ENCODE data around the gene MACF1. TPM values are rescaled to one million over a fixed set of nuclear protein-coding genes. Genes with fewer than 3 reads are reported as not detected.

Gene MACF1
- total and polyA plus RNA-seq, 5 donors from 2014 or later: 21.8 to 431 (median 26.2) TPM

DNA sequence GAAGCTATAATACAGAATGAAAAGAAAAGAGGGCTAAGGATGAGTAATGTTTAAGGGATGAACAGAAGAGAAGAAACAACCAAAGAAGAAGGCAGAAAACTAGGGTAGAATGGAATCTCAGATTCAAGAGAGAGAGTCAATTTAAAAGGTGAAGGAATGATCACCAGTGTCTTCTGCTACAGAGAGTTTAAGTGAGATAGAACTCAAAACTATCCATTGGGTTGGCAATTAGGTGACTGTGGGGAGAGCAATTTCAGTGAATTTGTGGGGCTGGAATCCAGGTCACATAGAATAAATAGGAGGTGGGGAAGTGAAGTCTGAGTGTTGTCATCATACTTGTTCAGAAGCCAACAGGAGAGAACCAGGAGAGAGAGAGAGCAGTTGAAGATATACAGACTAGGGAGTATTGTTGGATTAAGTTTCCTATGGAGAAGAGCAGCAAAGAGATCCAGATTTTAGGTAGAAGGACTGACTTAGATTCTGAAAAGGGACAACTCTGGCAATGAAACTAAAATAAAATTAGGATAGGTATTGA is 19.9 kb downstream of the MACF1 start:
- Histone ChIP-seq H3K9me3 (ENCODE audit: control insufficient read depth in 2 of 2, low read length in 2 of 2) (no peaks in the 10 kb centered on the region), H3K4me1 (ENCODE audit: control insufficient read depth, insufficient read depth, low read length, poor library complexity, severe bottlenecking) (peaks cover 40% of the 10 kb centered on the region), H3K36me3 (ENCODE audit: control insufficient read depth, insufficient read depth, low read length) (peaks cover 21% of the 10 kb centered on the region), H3K27ac (ENCODE audit: insufficient read depth, low read length, poor library complexity, severe bottlenecking) (no peak overlapping the region), H3K27me3 (ENCODE audit: control insufficient read depth, insufficient read depth, low read length) (no peaks in the 10 kb centered on the region), H3K4me3 (ENCODE audit: low read depth, low read length) (peak overlapping the region; percentile 16)
- Mint-ChIP-seq H3K27me3 (no peaks in the 10 kb centered on the region), H3K9me3 (no peaks in the 10 kb centered on the region), H3K36me3 (peaks cover 44% of the 10 kb centered on the region), H3K27ac (peak overlapping the region; percentile 53 to 82 (median 60)), H3K4me3 (peak overlapping the region in 3 of 4 donors; percentile 1 to 11 (median 10)), H3K4me1 (peaks cover 43 to 86% (median 67%) of the 10 kb centered on the region in 4 donors)
- DNase-seq (no peak), ATAC-seq (ENCODE audit: low read depth in 2 of 2) (no peak)

DNA sequence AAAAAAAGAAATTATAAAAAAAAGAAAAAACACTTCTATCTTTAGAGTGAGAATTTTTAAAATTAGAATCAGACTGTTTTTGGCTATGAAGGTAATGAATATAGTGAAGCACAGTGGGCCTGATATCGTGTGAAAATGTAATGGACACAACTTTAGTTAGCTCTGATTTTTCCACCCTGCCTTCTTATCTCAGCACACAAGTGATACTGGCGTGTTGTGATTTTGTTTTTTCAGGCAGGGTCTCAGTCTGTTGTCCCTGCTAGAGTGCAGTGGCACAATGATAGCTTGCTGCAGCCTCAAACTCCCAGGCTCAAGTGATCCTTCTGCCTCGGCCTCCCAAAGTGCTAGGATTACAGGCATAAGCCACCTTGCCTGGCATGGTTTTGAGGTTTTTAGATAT is 22.3 kb downstream of the MACF1 start:
- no peaks in the 10 kb centered on the region for H3K27me3 ChIP-seq (ENCODE audit: control insufficient read depth, insufficient read depth, low read length)
- DNase-seq (no peak), ATAC-seq (ENCODE audit: low read depth in 2 of 2) (no peak)
- Mint-ChIP-seq H3K4me1 (peaks cover 46 to 90% (median 71%) of the 10 kb centered on the region in 4 donors), H3K4me3 (peak overlapping the region in 2 of 4 donors; percentile 36), H3K9me3 (no peaks in the 10 kb centered on the region), H3K27me3 (no peaks in the 10 kb centered on the region), H3K27ac (peak overlapping the region in 2 of 3 donors; percentile 28 to 88), H3K36me3 (peaks cover 40% of the 10 kb centered on the region)
- no peaks in the 10 kb centered on the region for H3K9me3 ChIP-seq (ENCODE audit: control insufficient read depth in 2 of 2, low read length in 2 of 2)
- H3K36me3 ChIP-seq (ENCODE audit: control insufficient read depth, insufficient read depth, low read length): peaks cover 26% of the 10 kb centered on the region
- H3K4me1 ChIP-seq (ENCODE audit: control insufficient read depth, insufficient read depth, low read length, poor library complexity, severe bottlenecking): peaks cover 45% of the 10 kb centered on the region
- H3K27ac ChIP-seq (ENCODE audit: insufficient read depth, low read length, poor library complexity, severe bottlenecking): no peak overlapping the region
- H3K4me3 ChIP-seq (ENCODE audit: low read depth, low read length): peak overlapping the region; percentile 39

DNA sequence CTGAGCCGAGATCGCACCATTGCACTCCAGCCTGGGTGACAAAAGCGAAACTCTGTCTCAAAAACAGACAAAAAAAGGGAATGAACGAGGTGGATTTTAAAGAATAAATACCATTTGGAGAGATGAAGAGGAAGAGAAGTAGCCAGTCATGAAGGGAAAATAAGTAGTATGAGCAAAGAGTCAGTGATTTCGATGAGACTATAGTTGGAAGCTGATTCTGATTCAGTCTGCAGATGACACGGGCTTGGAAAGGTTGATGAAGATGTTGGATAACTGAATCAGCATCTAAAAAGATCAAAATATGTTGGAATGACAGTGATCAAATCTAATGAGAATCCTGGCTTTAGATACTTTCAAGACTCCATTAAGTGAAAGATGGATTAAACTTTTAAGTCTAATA is 23.8 kb downstream of the MACF1 start:
- DNase-seq: no peak
- no peak overlapping the region for H3K4me3 ChIP-seq (ENCODE audit: low read depth, low read length)
- peaks cover 40% of the 10 kb centered on the region for H3K4me1 ChIP-seq (ENCODE audit: control insufficient read depth, insufficient read depth, low read length, poor library complexity, severe bottlenecking)
- ATAC-seq (ENCODE audit: low read depth in 2 of 2): no peak
- no peaks in the 10 kb centered on the region for H3K9me3 ChIP-seq (ENCODE audit: control insufficient read depth in 2 of 2, low read length in 2 of 2)
- no peak overlapping the region for H3K27ac ChIP-seq (ENCODE audit: insufficient read depth, low read length, poor library complexity, severe bottlenecking)
- Mint-ChIP-seq H3K4me1 (peaks cover 41 to 84% (median 66%) of the 10 kb centered on the region in 4 donors), H3K36me3 (peaks cover 37% of the 10 kb centered on the region), H3K27ac (peak overlapping the region; percentile 10 to 88 (median 74)), H3K4me3 (peak overlapping the region in 1 of 4 donors; percentile 62), H3K9me3 (no peaks in the 10 kb centered on the region), H3K27me3 (no peaks in the 10 kb centered on the region)
- peaks cover 32% of the 10 kb centered on the region for H3K36me3 ChIP-seq (ENCODE audit: control insufficient read depth, insufficient read depth, low read length)
- H3K27me3 ChIP-seq (ENCODE audit: control insufficient read depth, insufficient read depth, low read length): no peaks in the 10 kb centered on the region

DNA sequence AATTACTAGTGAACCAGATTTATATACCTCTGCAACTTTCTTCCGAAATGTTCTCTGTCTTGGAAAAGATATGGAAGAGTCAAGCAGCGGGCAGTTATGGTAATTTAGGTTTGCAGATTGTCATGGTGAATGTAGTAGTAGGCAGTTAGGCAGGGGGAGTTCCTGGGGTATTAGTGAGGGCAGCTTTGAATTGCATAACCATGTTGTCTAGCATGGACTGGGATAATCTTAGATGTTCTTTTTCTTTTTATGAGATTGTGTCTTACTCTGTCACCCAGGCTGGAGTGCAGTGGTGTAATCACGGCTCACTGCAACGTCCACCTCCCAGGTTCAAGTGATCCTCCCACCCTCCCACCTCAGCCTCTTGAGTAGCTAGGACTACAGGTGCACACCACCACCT is 25.0 kb downstream of the MACF1 start:
- Mint-ChIP-seq H3K27me3 (no peaks in the 10 kb centered on the region), H3K27ac (peak overlapping the region; percentile 84 to 89 (median 88)), H3K36me3 (peaks cover 29% of the 10 kb centered on the region), H3K4me3 (peak overlapping the region in 2 of 4 donors; percentile 33 to 50), H3K4me1 (peaks cover 41 to 74% (median 56%) of the 10 kb centered on the region in 4 donors), H3K9me3 (no peaks in the 10 kb centered on the region)
- H3K9me3 ChIP-seq (ENCODE audit: control insufficient read depth in 2 of 2, low read length in 2 of 2): no peaks in the 10 kb centered on the region
- H3K27ac ChIP-seq (ENCODE audit: insufficient read depth, low read length, poor library complexity, severe bottlenecking): peak overlapping the region; percentile 34
- peak overlapping the region; percentile 19 for H3K4me3 ChIP-seq (ENCODE audit: low read depth, low read length)
- peaks cover 32% of the 10 kb centered on the region for H3K4me1 ChIP-seq (ENCODE audit: control insufficient read depth, insufficient read depth, low read length, poor library complexity, severe bottlenecking)
- no peak for ATAC-seq (ENCODE audit: low read depth in 2 of 2)
- peaks cover 31% of the 10 kb centered on the region for H3K36me3 ChIP-seq (ENCODE audit: control insufficient read depth, insufficient read depth, low read length)
- H3K27me3 ChIP-seq (ENCODE audit: control insufficient read depth, insufficient read depth, low read length): no peaks in the 10 kb centered on the region
- DNase-seq: no peak

DNA sequence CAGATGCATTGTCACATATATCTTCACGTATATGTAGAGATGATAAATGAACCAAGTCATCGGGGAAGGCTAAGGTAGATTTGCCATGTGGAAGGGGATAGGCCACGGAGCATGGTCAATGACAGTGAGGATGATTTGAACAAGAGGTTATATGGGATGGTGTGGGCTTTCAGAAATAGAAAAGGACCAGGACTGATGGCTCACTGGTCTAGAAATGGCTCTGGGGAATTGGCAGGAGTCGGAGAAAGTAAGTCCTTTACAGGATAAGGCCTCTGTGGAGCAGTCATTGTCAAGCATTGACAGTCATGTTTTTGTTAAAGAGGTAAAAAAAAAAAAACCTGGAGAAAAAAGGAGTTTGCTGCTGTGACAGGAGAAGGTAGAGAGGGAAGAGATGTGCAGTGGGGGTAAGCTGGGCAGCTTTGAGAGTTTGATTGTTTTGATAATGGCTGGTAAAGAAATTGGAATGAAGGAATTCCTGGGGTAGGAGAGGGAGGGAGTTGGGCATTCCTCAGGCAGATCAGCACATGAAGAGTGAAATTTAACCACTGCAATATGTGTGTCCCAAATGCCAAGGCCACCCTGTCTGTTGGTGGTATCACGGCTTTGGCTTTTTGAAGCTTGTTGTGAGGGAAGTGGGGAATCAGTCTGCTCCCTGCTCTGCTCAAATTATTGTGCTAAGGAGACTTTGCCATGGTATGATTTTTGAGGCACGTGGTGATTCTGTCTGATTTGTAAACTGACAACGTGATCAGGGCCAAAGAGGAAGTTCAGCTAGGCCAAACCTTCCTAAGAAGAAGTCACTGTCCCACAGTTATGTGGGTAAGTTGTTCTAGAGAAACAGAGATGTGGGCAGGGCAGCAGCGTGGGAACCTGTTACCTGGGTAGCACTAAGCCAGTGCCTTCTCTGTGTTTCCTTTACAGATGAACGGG is 26.0 kb downstream of the MACF1 start:
- peaks cover 31% of the 10 kb centered on the region for H3K4me1 ChIP-seq (ENCODE audit: control insufficient read depth, insufficient read depth, low read length, poor library complexity, severe bottlenecking)
- peaks cover 34% of the 10 kb centered on the region for H3K36me3 ChIP-seq (ENCODE audit: control insufficient read depth, insufficient read depth, low read length)
- no peaks in the 10 kb centered on the region for H3K9me3 ChIP-seq (ENCODE audit: control insufficient read depth in 2 of 2, low read length in 2 of 2)
- H3K4me3 ChIP-seq (ENCODE audit: low read depth, low read length): peak overlapping the region; percentile 47
- ATAC-seq (ENCODE audit: low read depth in 2 of 2) (peak; percentile 78 to 81), DNase-seq (peak in 1 of 3 donors; percentile 37)
- Mint-ChIP-seq H3K27ac (peak overlapping the region; percentile 76 to 89 (median 88)), H3K4me1 (peaks cover 41 to 72% (median 56%) of the 10 kb centered on the region in 4 donors), H3K36me3 (peaks cover 32% of the 10 kb centered on the region), H3K9me3 (no peaks in the 10 kb centered on the region), H3K4me3 (peak overlapping the region; percentile 19 to 77 (median 54)), H3K27me3 (no peaks in the 10 kb centered on the region)
- peak overlapping the region; percentile 62 for H3K27ac ChIP-seq (ENCODE audit: insufficient read depth, low read length, poor library complexity, severe bottlenecking)
- no peaks in the 10 kb centered on the region for H3K27me3 ChIP-seq (ENCODE audit: control insufficient read depth, insufficient read depth, low read length)

DNA sequence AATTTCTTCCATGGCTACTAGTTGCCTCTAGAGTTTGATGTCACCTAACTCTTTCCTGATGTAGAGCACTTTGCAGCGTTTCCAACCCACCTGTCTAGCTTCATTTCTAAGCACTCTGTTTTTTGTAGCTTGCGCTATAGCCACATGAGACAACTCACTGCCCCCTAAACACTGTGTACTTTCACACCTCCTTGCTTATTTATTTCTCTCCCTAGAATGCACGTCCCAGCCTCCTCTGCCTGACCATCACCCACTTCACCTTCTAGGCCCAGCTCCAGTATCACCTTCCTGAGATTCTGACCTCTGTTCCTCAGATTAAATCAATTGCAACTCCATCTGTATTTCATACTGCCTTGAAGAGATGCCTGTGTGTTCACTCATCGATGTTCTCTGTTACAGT is 32.5 kb downstream of the MACF1 start:
- H3K27me3 Mint-ChIP-seq: no peaks in the 10 kb centered on the region
- ATAC-seq (ENCODE audit: low read depth in 2 of 2) (no peak), DNase-seq (no peak)
- H3K4me1 Mint-ChIP-seq: peaks cover 31 to 73% (median 50%) of the 10 kb centered on the region in 4 donors
- Histone ChIP-seq H3K27me3 (ENCODE audit: control insufficient read depth, insufficient read depth, low read length) (no peaks in the 10 kb centered on the region), H3K27ac (ENCODE audit: insufficient read depth, low read length, poor library complexity, severe bottlenecking) (no peak overlapping the region), H3K4me3 (ENCODE audit: low read depth, low read length) (no peak overlapping the region), H3K4me1 (ENCODE audit: control insufficient read depth, insufficient read depth, low read length, poor library complexity, severe bottlenecking) (peaks cover 10% of the 10 kb centered on the region), H3K9me3 (ENCODE audit: control insufficient read depth in 2 of 2, low read length in 2 of 2) (no peaks in the 10 kb centered on the region), H3K36me3 (ENCODE audit: control insufficient read depth, insufficient read depth, low read length) (peaks cover 35% of the 10 kb centered on the region)
- peak overlapping the region in 1 of 4 donors; percentile 25 for H3K4me3 Mint-ChIP-seq
- no peaks in the 10 kb centered on the region for H3K9me3 Mint-ChIP-seq
- peak overlapping the region; percentile 51 to 69 (median 64) for H3K27ac Mint-ChIP-seq
- peaks cover 41% of the 10 kb centered on the region for H3K36me3 Mint-ChIP-seq

DNA sequence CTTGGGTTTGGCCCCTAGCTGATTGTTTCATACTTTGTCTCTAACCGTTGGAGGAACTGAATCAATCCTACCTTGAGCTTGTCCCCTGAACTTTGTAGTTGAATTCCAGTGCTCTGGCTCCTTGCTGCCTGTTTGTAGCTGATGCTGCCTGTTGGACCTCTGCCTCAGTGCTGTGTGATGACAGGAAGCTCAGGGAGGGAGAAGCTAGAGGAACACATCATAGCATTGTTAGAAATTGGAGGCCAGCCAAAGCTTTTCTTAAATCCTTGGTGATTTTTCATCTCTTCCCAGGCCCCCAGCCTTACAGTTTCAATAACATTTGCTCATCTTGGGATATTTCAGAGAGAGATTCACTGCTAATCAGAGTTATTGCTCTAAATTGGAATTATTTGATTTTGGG is 34.0 kb downstream of the MACF1 start:
- H3K4me3 Mint-ChIP-seq: peak overlapping the region in 1 of 4 donors; percentile 56
- Histone ChIP-seq H3K4me1 (ENCODE audit: control insufficient read depth, insufficient read depth, low read length, poor library complexity, severe bottlenecking) (peaks cover 10% of the 10 kb centered on the region), H3K27me3 (ENCODE audit: control insufficient read depth, insufficient read depth, low read length) (no peaks in the 10 kb centered on the region), H3K4me3 (ENCODE audit: low read depth, low read length) (no peak overlapping the region), H3K9me3 (ENCODE audit: control insufficient read depth in 2 of 2, low read length in 2 of 2) (no peaks in the 10 kb centered on the region), H3K36me3 (ENCODE audit: control insufficient read depth, insufficient read depth, low read length) (peaks cover 29% of the 10 kb centered on the region), H3K27ac (ENCODE audit: insufficient read depth, low read length, poor library complexity, severe bottlenecking) (peak overlapping the region; percentile 24)
- H3K27me3 Mint-ChIP-seq: no peaks in the 10 kb centered on the region
- H3K36me3 Mint-ChIP-seq: peaks cover 39% of the 10 kb centered on the region
- H3K27ac Mint-ChIP-seq: peak overlapping the region; percentile 66 to 82 (median 81)
- no peaks in the 10 kb centered on the region for H3K9me3 Mint-ChIP-seq
- peaks cover 26 to 75% (median 50%) of the 10 kb centered on the region in 4 donors for H3K4me1 Mint-ChIP-seq
- no peak for ATAC-seq (ENCODE audit: low read depth in 2 of 2)
- DNase-seq: no peak

All from CD4-positive, CD25-positive, alpha-beta regulatory T cell (primary cell).